ENCODE data around the gene SLC43A2.
A peak's percentile ranks its signal among the peaks of the same experiment; 100 is the strongest.

SLC43A2 gene

DNA sequence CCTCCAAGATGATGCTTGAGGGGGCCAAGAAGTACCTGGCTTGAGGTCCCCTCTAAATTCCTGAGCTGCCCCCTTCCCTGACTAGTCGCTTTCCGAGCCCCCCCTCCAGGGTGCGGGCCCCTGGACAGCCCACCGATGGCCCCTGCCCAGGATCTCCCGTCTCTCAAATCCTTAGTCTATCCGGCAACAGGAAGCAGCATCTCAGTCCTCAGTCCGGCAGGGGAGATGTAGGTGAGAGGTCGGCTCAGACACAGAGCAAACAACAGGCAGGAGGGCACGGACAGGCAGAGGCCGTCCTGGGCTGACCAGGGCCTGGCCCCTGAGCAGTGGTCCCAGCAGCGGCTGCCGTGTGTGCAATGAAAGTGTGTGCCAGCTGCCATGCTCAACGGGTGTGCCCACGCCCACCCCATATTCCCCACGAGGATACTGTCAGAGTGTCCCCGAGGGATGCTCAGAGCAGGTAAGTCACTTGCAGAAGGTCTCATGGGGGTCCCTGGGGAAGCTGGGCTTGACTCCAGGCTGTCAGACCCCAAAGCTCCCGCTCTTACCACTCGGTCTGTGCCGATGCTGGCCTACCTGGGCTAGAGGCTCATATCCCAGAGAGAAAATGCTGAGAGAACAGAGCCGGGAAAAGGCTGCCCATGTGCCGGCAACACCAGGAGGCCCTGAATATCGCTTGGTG lies 7.2 kb downstream of the SLC43A2 start:
- no peak for DNase-seq

GRCh38 chr17:1620486-1620885 lies 8.1 kb downstream of the SLC43A2 start:
- DNase-seq = no peak

DNA sequence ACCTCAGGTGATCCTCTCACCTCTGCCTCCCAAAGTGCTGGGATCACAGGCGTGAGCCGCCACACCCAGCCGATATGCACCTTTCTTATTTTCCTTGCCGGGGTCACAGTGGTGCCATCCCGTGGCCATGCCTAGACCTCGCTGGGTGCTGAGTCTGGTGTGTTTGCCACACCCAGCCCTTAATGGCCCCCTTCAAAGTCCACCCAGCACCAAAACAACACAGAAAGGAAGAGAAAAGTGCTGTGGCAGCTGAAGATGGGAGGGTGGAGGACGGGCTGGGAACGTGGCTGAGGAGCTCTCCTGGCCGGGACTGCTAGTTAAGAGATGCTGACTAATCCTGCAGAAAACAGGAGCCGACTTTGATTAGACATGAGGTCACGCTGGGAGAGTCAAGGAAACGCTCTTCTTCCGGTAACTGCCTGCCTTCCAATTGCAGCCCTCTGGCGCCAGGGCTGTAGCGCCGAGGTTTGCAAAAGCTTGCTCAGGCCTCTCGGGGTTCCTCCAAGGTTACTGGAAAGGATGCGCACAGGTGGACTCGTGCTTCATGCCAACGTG lies 10.9 kb downstream of the SLC43A2 start:
- no peak for DNase-seq

GRCh38 chr17:1616101-1616500 lies 12.5 kb downstream of the SLC43A2 start:
- DNase-seq = no peak

DNA sequence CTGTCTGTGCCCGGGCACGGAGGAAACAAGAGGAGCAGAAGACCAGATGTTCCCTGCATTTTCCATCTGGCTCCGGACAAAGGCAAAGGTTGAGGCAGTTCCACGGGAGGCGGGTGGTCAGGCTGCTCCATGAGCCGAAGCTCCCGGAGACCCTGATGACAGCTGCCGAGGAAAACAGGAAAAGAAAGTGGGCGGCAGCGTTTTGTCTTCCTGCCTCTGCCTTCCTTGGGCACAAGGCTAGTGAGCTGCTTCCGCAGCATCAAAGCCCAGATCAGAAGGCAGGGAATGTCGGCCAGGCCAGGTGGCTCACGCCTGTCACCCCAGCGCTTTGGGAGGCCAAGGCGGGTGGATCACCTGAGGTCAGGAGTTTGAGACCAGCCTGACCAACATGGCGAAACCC lies 16.2 kb downstream of the SLC43A2 start:
- no peak for DNase-seq

DNA sequence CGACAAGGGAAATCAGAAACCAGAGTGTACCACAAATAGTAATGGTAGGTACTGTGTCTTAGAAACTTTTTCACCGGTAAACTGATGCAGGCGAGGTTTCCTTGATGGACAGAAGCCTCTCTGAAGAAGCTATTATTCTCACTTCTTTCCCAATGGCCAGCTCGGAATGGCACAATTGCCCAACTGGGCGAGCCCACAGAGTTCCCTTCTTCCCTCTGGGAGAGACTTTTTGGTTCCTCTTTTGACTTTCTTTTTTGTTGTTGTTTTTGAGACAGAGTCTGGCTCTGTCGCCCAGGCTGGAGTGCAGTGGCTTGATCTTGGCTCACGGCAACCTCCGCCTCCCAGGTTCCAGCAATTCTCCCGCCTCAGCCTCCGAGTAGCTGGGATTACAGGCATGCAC lies 16.9 kb downstream of the SLC43A2 start:
- DNase-seq = no peak

- DNase-seq = no peak
Measured at GRCh38 chr17:1608676-1609075, 20.0 kb downstream of the SLC43A2 start.

DNA sequence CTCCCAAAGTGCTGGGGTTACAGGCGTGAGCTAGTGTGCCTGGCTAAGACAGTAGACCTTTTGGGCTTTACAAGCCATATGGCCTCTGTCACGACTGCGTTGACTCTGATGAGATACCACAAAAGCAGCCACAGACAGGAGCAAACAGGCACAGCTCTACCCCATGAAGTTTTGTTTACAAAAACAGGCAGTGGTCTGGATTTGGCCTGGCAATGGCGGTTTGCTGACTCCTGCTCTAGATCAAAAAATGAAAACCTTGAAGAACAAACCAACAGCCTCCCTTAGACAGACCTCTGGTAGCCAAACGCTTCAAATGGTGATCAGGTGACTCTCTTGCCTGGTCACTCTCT lies 20.7 kb downstream of the SLC43A2 start:
- DNase-seq = no peak

DNA sequence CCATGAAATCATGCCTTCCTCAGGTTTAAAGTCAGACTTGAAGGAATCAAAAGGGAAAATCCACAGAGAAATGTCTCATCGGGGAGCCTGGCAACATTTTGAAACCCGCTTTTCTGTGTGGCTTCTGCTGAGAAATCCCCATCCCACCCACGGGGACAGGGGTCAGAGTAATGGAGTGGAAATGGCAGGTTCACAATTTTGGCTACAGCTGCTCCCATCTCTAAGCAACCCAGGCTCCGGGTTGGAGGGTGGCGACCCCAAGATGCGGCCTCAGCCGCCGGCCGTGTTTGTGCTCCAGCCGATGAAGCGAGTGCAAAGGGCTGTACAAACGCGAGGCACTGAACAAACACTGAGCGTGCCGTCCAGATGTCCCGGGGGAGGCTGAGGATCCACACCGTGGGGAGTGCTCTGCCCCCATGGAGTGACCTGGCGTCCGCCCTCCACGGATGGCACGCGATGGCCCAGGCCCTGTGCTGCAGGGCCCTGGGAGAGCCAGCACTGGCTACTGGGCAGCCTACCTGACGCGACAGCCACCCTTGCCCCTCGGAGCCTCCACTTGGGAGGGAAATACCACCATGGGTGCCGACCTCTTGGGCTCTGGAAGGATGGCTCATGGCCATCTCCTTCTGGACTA lies 22.2 kb downstream of the SLC43A2 start:
- DNase-seq = peak in 1 of 2 donors; percentile 39

GRCh38 chr17:1605681-1606351 lies 22.8 kb downstream of the SLC43A2 start:
- DNase-seq = no peak

GRCh38 chr17:1604831-1605528 lies 23.7 kb downstream of the SLC43A2 start:
- DNase-seq = no peak

DNA sequence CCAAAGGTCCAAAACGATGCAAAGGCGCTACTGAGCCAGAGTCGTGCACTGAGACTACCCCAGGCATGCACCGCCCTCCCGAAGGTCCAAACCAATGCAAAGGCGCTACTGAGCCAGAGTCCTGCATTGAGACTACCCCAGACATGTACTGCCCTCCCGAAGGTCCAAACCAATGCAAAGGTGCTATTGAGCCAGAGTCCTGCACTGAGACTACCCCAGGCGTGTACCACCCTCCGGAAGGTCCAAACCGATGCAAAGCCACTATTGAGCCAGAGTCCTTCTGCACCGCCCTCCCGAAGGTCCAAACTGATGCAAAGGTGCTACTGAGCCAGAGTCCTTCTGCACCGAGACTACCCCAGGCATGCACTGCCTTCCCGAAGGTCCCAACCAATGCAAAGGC lies 27.1 kb downstream of the SLC43A2 start:
- DNase-seq = no peak

DNA sequence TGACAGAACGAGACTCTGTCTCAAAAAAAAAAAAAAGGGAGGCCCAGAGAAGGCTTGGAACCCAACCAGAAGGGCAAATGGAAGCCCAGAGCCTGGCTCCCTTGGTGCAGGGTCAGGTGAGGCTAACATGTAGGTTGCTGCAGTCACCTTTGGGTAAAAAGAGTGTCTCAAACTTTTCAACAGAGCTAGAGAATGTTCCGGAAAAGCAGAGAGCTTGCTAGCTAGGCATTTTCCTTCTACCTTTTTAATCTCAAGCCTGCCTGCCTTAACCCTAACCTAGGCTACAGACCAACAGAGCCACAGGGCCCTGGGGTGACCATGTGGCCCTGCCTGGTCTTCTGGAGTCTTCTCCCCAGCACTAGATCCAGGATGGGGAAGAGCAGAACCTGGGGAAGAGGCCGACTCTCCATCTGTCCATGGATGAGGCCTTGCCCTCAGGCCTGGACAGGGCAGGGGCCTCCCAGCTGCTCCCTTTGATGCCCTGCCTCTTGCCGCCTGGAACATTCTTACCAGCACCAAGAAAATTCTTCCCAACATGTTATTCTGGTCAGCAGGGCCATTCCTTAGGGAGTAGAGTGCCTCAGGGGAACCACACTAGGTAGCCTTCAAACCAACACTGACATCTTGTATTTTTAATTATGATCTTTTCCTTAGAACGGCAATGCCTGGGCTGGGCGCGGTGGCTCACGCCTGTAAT lies 30.1 kb downstream of the SLC43A2 start:
- DNase-seq = no peak

GRCh38 chr17:1597861-1598342 lies 30.7 kb downstream of the SLC43A2 start:
- no peak for DNase-seq

DNA sequence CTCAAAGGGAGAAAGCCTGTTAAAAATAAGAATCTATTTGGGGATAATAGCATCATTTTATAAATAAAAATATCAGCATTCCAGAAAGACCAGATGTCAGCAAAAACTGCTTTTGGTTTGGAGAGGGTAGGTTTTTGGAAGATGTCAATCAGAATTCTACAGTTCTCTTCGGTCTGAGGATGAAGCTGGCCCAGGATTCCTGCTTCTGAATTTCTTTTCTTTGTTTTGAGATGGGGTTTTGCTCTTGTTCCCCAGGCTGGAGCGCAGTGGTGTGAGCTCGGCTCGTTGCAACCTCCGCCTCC lies 35.1 kb downstream of the SLC43A2 start:
- DNase-seq = no peak

- no peak for DNase-seq
Measured at GRCh38 chr17:1592751-1593629, 35.6 kb downstream of the SLC43A2 start.

DNA sequence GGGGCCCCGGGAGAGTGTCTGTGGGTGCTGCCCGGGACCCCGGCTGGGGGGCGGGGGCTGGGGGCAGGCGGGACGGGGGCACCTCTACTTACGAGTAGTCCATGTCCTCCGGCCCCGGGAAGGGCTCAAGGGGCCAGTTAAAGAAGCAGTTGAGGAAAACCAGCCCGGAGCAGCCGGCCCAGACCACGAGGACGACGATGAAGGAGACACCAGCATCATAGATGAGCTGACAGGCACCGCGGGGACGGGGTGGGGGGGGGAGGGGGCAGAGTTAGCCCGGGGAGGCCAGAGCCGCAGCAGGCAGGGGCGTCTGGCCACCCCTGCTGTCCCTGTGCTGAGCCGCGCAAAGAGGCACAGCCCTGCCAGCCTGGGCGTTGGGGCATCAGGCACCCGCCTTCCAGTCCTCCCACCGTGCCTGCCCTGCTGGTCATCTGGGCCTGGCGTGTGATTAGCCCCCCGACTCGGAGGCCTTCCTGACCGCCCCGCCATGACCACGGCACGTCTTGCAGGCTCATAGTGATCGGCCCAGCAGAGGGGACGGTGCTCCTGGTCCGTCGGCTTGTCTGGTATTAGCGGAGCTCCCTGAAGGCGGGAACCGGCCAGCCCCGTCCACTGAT lies 37.1 kb downstream of the SLC43A2 start:
- no peak for DNase-seq

DNA sequence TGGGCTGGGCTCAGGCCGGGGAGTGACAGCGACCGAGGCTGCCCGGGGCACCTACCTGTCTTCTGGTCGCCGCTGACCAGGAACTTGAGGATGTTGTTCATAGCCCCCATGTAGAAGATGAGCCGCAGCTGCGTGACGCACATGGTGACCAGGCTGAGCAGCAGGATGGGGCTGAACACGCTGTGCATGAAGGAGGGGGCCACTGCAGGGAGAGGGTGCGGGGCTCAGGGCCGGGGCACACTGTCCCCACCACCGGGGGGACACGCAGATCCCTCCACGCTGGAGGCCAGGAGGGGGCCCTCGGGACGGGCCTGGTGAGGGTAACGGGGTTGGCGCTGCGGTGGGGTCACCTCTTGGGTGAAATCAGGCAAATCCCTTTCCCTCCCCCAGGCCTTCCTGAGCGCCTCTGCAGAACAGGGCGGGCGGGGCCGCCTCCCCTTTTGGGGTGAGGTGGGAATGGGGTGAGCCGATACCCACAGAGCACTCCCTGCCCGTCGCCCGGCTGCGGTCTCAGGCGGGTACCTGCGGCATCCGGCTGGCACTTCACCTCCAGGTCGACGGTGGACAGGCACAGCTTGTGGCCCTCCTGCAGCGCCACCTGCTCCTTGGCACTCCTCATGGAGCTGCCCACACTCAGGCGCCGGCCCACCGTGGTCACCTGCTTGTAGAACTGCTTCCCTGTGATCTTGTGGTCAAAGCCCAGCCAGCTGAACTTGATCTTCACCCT lies 37.7 kb downstream of the SLC43A2 start:
- DNase-seq = no peak

- no peak for DNase-seq
Measured at GRCh38 chr17:1590029-1590746, 38.4 kb downstream of the SLC43A2 start.

All from stimulated activated CD4-positive, alpha-beta T cell treated with anti-CD3 and anti-CD28 coated beads, Interleukin-2, amount 100 ng/mL, for 48 hours (primary cell).